Measurements from ENCODE around the gene EPHB3. TPM values are rescaled to one million over a fixed set of nuclear protein-coding genes. Genes with fewer than 3 reads are reported as not detected.

Gene EPHB3
- total RNA-seq, 1 donor from 2014 or later = 7.8 TPM

DNA sequence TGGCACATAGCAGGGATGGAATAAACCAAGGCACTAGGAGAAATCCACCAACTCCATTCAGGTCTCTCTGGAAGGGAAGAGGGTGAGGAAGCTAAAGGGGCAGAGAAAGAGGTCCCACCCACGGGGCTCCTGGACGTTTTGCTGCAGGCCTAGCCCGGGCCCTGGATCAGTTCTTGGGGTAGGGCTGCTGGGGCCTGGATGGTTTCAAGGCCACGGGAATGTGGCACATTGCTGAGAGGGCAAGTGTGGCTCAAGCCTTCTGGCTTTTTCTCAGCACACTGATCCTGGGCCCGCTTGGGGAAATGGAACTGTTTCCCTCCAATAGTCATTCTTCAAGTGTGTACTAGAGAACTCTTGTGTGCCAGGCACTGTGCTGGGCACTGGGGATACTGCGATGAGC is 24.0 kb downstream of the EPHB3 start:
- ATAC-seq = no peak
- H3K27ac ChIP-seq = no peak overlapping the region

GRCh38 chr3:184586851-184587250 is 25.3 kb downstream of the EPHB3 start:
- H3K27me3 ChIP-seq = no peaks in the 10 kb centered on the region
- H3K27ac ChIP-seq = no peak overlapping the region
- no peaks in the 10 kb centered on the region for H3K9me3 ChIP-seq
- peaks cover under 1% of the 10 kb centered on the region for H3K36me3 ChIP-seq
- intact Hi-C loops (cut with DNase I) = no loop called here
- DNase-seq = no peak
- peaks cover 3% of the 10 kb centered on the region for H3K4me1 ChIP-seq
- TF ChIP-seq, protein P1, sequence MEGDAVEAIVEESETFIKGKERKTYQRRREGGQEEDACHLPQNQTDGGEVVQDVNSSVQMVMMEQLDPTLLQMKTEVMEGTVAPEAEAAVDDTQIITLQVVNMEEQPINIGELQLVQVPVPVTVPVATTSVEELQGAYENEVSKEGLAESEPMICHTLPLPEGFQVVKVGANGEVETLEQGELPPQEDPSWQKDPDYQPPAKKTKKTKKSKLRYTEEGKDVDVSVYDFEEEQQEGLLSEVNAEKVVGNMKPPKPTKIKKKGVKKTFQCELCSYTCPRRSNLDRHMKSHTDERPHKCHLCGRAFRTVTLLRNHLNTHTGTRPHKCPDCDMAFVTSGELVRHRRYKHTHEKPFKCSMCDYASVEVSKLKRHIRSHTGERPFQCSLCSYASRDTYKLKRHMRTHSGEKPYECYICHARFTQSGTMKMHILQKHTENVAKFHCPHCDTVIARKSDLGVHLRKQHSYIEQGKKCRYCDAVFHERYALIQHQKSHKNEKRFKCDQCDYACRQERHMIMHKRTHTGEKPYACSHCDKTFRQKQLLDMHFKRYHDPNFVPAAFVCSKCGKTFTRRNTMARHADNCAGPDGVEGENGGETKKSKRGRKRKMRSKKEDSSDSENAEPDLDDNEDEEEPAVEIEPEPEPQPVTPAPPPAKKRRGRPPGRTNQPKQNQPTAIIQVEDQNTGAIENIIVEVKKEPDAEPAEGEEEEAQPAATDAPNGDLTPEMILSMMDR (IDR thresholded peaks at IDR 0.05) = no peak
- no peak for ATAC-seq
- H3K4me3 ChIP-seq = no peak overlapping the region

More for the DNA sequence above, 24.0 kb downstream of the EPHB3 start:
- intact Hi-C loops (cut with DNase I) = no loop called here
- no peak for DNase-seq
- Histone ChIP-seq H3K4me1 (peaks cover 3% of the 10 kb centered on the region), H3K9me3 (no peaks in the 10 kb centered on the region), H3K36me3 (peaks cover 12% of the 10 kb centered on the region), H3K4me3 (no peak overlapping the region), H3K27me3 (no peaks in the 10 kb centered on the region)
- TF ChIP-seq, protein P1 (IDR thresholded peaks at IDR 0.05) = no peak

- Histone ChIP-seq H3K36me3 (no peaks in the 10 kb centered on the region), H3K4me3 (no peak overlapping the region), H3K27ac (no peak overlapping the region), H3K4me1 (no peaks in the 10 kb centered on the region), H3K27me3 (no peaks in the 10 kb centered on the region), H3K9me3 (no peaks in the 10 kb centered on the region)
- DNase-seq (no peak), ATAC-seq (no peak)
- TF ChIP-seq, protein P1 (IDR thresholded peaks at IDR 0.05) = no peak
- intact Hi-C loops (cut with DNase I) = no loop called here
Observed at GRCh38 chr3:184588776-184589175, 27.2 kb downstream of the EPHB3 start.

DNA sequence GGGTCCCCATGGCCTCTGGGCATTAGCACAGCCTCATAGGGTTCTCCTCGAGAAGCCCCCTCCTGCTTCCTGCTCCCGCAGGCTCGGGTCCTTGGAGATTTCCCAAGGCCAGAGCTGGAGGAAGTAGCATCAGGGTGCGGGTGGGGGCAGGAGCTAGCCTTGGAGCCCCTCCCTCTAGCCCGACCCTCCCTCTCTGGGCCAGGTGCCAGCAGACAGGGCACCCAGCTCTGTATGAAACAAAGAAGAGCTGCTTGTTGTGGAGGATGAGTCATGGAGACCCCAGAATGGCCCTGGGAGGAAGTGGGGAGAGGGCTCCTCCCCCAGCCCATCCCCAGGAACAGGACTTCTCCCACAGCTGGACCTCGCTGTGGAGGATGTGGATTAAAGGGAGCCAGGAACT is 29.2 kb downstream of the EPHB3 start:
- no peak for ATAC-seq
- Histone ChIP-seq H3K27me3 (no peaks in the 10 kb centered on the region), H3K4me1 (no peaks in the 10 kb centered on the region), H3K27ac (no peak overlapping the region), H3K9me3 (no peaks in the 10 kb centered on the region), H3K4me3 (no peak overlapping the region), H3K36me3 (no peaks in the 10 kb centered on the region)
- TF ChIP-seq, protein P1 (IDR thresholded peaks at IDR 0.05) = no peak
- no peak for DNase-seq
- intact Hi-C loops (cut with DNase I) = no loop called here

DNA sequence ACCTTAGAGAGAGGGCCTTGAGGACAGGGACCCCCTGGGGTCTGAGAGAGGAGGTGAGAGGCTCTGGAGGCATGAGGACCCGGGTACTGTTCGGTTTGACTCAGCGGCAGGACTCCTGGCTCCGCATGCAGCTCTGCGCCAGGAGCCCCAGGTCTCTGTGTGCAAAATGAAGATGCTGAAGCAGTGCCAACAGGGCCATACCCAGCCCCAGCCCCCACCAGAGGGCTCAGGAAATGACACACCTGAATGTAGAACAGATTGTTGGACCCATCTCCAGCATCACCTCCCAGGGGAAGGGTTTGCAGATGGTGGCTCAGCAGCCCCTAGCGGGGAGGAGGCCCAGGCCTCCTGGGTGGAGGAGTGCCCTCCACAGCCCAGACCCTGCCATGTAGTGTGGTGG is 30.2 kb downstream of the EPHB3 start:
- Histone ChIP-seq H3K9me3 (no peaks in the 10 kb centered on the region), H3K36me3 (no peaks in the 10 kb centered on the region), H3K27ac (no peak overlapping the region), H3K4me3 (no peak overlapping the region), H3K27me3 (no peaks in the 10 kb centered on the region), H3K4me1 (no peaks in the 10 kb centered on the region)
- no peak for ATAC-seq
- TF ChIP-seq, protein P1 (IDR thresholded peaks at IDR 0.05) = no peak
- intact Hi-C loops (cut with DNase I) = no loop called here
- DNase-seq = no peak
